ENCODE measurements around the gene AQP4.

Gene AQP4

GRCh38 chr18:26802330-26803200 lies 62.9 kb downstream of the AQP4 start:
- Histone ChIP-seq H3K36me3 (ENCODE audit: insufficient read depth, low read depth, low read length) (no peaks in the 10 kb centered on the region), H3K27me3 (ENCODE audit: insufficient read depth, low read length) (no peaks in the 10 kb centered on the region), H3K9ac (ENCODE audit: low read depth, low read length) (no peak overlapping the region), H3K9me3 (ENCODE audit: insufficient read depth, low read depth, low read length) (no peaks in the 10 kb centered on the region), H3K4me1 (ENCODE audit: insufficient read depth, low read length) (peaks cover 3% of the 10 kb centered on the region; the same call in 1 of the 2 replicates), H3K27ac (ENCODE audit: low read length) (no peak overlapping the region), H3K4me3 (ENCODE audit: low read length) (no peak overlapping the region)
